AG09309 (cell line): Measurements from ENCODE around the gene RTP5.

Experiments used
- DNase-seq: peaks from one replicate; pipeline ENCODE4 v3.0.0-alpha.2; 2010; ENCODE audit warnings: low read depth
- H3K4me3 ChIP-seq: 2 replicates; pipeline ENCODE4 v1.5.1; 2011; ENCODE audit warnings: mild to moderate bottlenecking, low read depth, low read length, moderate library complexity; ENCODE audit not compliant: control insufficient read depth
- CTCF ChIP-seq: IDR thresholded peaks from 2 replicates; pipeline ENCODE4 v1.5.1; 2011; ENCODE audit warnings: mild to moderate bottlenecking, low read depth, low read length, inconsistent platforms; ENCODE audit not compliant: insufficient read depth, control insufficient read depth; ENCODE audit errors: missing control alignments

RTP5 gene

GRCh38 chr2:241895712-241896641 lies 26.4 kb downstream of the RTP5 start:
- no peak for DNase-seq
- no peak for TF ChIP-seq CTCF
- no peak overlapping the region for H3K4me3 ChIP-seq

GRCh38 chr2:241896746-241897201 lies 27.2 kb downstream of the RTP5 start:
- no peak overlapping the region for H3K4me3 ChIP-seq
- TF ChIP-seq CTCF, result no peak
- no peak for DNase-seq

- H3K4me3 ChIP-seq, result no peak overlapping the region
- no peak for TF ChIP-seq CTCF
- DNase-seq, result no peak
These were observed 27.8 kb downstream of the RTP5 start for GRCh38 chr2:241897231-241897916.

GRCh38 chr2:241898463-241899270 lies 29.1 kb downstream of the RTP5 start:
- DNase-seq, result no peak
- H3K4me3 ChIP-seq, result no peak overlapping the region
- no peak for TF ChIP-seq CTCF

GRCh38 chr2:241900251-241901017 lies 30.9 kb downstream of the RTP5 start:
- TF ChIP-seq CTCF, result no peak
- no peak for DNase-seq
- H3K4me3 ChIP-seq, result no peak overlapping the region

GRCh38 chr2:241901018-241901380 lies 31.5 kb downstream of the RTP5 start:
- no peak for DNase-seq
- TF ChIP-seq CTCF, result no peak
- no peak overlapping the region for H3K4me3 ChIP-seq
